GM12878 (cell line): ENCODE results near the gene FAM3B. TPM values are rescaled to one million over a fixed set of nuclear protein-coding genes. Genes with fewer than 3 reads are reported as not detected.

Experiments used
- ATAC-seq: fragments of 200-7000 bp; cut with Tn5 transposase; 3 replicates; pipeline ENCODE4 v1.9.1; 2020; ENCODE audit warnings: mild to moderate bottlenecking, moderate library complexity
- BruUV-seq: library from RNA; stranded (reverse); fragments of 400-500 nt; replicated peaks from 2 replicates; lab custom pipeline; 2021; lab: Mats Ljungman, UMichigan
- CTCF ChIA-PET: fragments of 300-600 bp; sonication (Branson Sonifier 250); formaldehyde crosslinking; extraction: SDS; loops from one replicate; lab custom pipeline; 2021; ENCODE audit warnings: inconsistent platforms; lab: Yijun Ruan, JAX
- POLR2A ChIA-PET: fragments of 350-600 bp; formaldehyde crosslinking; extraction: SDS; loops from one replicate; lab custom pipeline; 2021; ENCODE audit warnings: inconsistent platforms; lab: Charles Lee
- RAD21 ChIA-PET: fragments of 300-600 bp; sonication (Branson Sonifier 250); formaldehyde crosslinking; loops from one replicate; lab custom pipeline; 2023; ENCODE audit warnings: antibody characterized with exemption; ENCODE audit not compliant: unreplicated experiment; lab: Charles Lee
- SMC1A ChIA-PET: fragments of 300-600 bp; sonication (Branson Sonifier 250); formaldehyde crosslinking; loops from one replicate; lab custom pipeline; 2023; ENCODE audit not compliant: unreplicated experiment, uncharacterized antibody; lab: Charles Lee
- DNase-seq: peaks from one replicate; pipeline ENCODE4 v3.0.0-alpha.2; 2011; ENCODE audit warnings: low read depth, low spot score
- FAIRE-seq: peaks from 3 replicates; lab custom pipeline; 2011; peaks lifted over from hg19 to GRCh38; lab: Jason Lieb, UNC
- H2AFZ ChIP-seq: 2 replicates; pipeline ENCODE4 v1.6.0; 2011; ENCODE audit warnings: low read depth, low read length, control low read depth; ENCODE audit not compliant: control insufficient read depth
- H3K27ac ChIP-seq: 2 replicates; pipeline ENCODE4 v1.5.1; 2011; ENCODE audit warnings: control low read depth; ENCODE audit not compliant: control insufficient read depth, insufficient read depth
- H3K27me3 ChIP-seq, 2 experiments: replicated peaks in 1 of 2; 2 replicates each; pipeline versions ENCODE4 v1.6.0 to v1.6.1; 2011; ENCODE audit warnings: low read length in 1 of 2; ENCODE audit not compliant: control insufficient read depth in 2 of 2, insufficient read depth in 2 of 2
- H3K36me3 ChIP-seq, 2 experiments: 2 replicates each; pipeline ENCODE4 v1.5.1; 2011; ENCODE audit warnings: low read length in 1 of 2; ENCODE audit not compliant: control insufficient read depth in 2 of 2, insufficient read depth in 2 of 2
- H3K4me1 ChIP-seq: 2 replicates; pipeline ENCODE4 v1.6.1; 2011; ENCODE audit warnings: mild to moderate bottlenecking, low read length, moderate library complexity, mixed read lengths; ENCODE audit not compliant: control insufficient read depth, insufficient read depth
- H3K4me2 ChIP-seq: 2 replicates; pipeline ENCODE4 v1.6.0; 2011; ENCODE audit warnings: control low read depth; ENCODE audit not compliant: control insufficient read depth, insufficient read depth
- H3K4me3 ChIP-seq: fragments of 200-600 bp; sonication (generic); 2 replicates; pipeline ENCODE4 v1.5.1; 2016
- H3K79me2 ChIP-seq: 2 replicates; pipeline ENCODE4 v1.6.0; 2011; ENCODE audit warnings: low read length; ENCODE audit not compliant: control insufficient read depth, insufficient read depth
- H3K9ac ChIP-seq: 2 replicates; pipeline ENCODE4 v1.8.0; 2011; ENCODE audit warnings: low read length, control low read depth, mixed read lengths; ENCODE audit not compliant: control insufficient read depth, insufficient read depth
- H3K9me3 ChIP-seq: replicated peaks from 3 replicates; pipeline ENCODE4 v1.5.1; 2011; ENCODE audit warnings: mild to moderate bottlenecking, low read length; ENCODE audit not compliant: control insufficient read depth, insufficient read depth
- H4K20me1 ChIP-seq: 2 replicates; pipeline ENCODE4 v1.6.0; 2011; ENCODE audit not compliant: control insufficient read depth, insufficient read depth
- ATF3 ChIP-seq: IDR thresholded peaks from 2 replicates; pipeline ENCODE4 v1.6.1; 2011; ENCODE audit warnings: low read depth, mild to moderate bottlenecking, low read length, moderate library complexity, borderline replicate concordance; ENCODE audit errors: extremely low read depth
- NFXL1 ChIP-seq: fragments of 450-650 bp; IDR thresholded peaks from 2 replicates; pipeline ENCODE4 v1.6.1; 2017; ENCODE audit warnings: antibody characterized with exemption, mild to moderate bottlenecking, borderline replicate concordance
- PAX8 ChIP-seq: fragments of 450-650 bp; IDR thresholded peaks from 2 replicates; pipeline ENCODE4 v1.6.1; 2017; ENCODE audit warnings: mild to moderate bottlenecking, moderate library complexity
- SPI1 ChIP-seq: IDR thresholded peaks from 2 replicates; pipeline ENCODE4 v1.6.1; 2011; ENCODE audit warnings: low read depth, mild to moderate bottlenecking, low read length, moderate library complexity, borderline replicate concordance; ENCODE audit not compliant: insufficient read depth
- ZNF592 ChIP-seq: fragments of 450-650 bp; IDR thresholded peaks from 2 replicates; pipeline ENCODE4 v1.6.1; 2017; ENCODE audit warnings: mild to moderate bottlenecking, moderate library complexity
- WGBS: methylation state at CpG from one replicate; pipeline ENCODE4 v1.1.6; 2016; ENCODE audit warnings: low lambda C conversion rate; ENCODE audit not compliant: insufficient replicate concordance, insufficient coverage; ENCODE audit errors: missing lambda C conversion rate; 5-methylcytosine and 5-hydroxymethylcytosine counted together
- in situ Hi-C: fragments of 300-500 bp; cut with MboI; formaldehyde crosslinking; loops from 9 replicates; pipeline ENCODE4 v1.14.3; 2018; ENCODE audit warnings: mixed read lengths
- intact Hi-C: fragments of 100-400 bp; cut with micrococcal nuclease; formaldehyde crosslinking; loops from one replicate; pipeline ENCODE4 v1.14.2; 2022; ENCODE audit not compliant: unreplicated experiment
- polyA plus RNA-seq, 11 experiments: library from polyadenylated mRNA; depleted of rRNA in 4 of 11; unstranded in 6 of 11; stranded (reverse) in 5 of 11; fragments of >200 nt; fragmentation: Nextera tagmentation in 4 of 11; fragmentation: Illumina TruSeq in 1 of 11; extraction: Ambion mirVana in 4 of 11; extraction: Trizol in 1 of 11; gene quantifications; 1 replicate in 1 of 11; 2 replicates in 10 of 11; pipeline versions ENCODE4 v1.2.1 to v1.2.3, GENCODE V29; 2011 to 2016; ENCODE audit warnings: inconsistent platforms in 2 of 11, missing spikeins in 2 of 11, low read depth in 1 of 11
- total RNA-seq, 4 experiments: library from RNA; depleted of rRNA in 3 of 4; stranded (reverse); fragments of >200 nt in 3 of 4; fragmentation: Illumina TruSeq in 1 of 4; extraction: Trizol in 1 of 4; gene quantifications; 2 replicates each; pipeline versions ENCODE4 v1.2.1 to v1.2.3, GENCODE V29; 2013 to 2021
- TF ChIP-seq, protein P1 (sequence below): fragments of 450-650 bp; IDR thresholded peaks from 2 replicates; pipeline ENCODE4 v1.6.1; 2018; ENCODE audit warnings: borderline replicate concordance, mild to moderate bottlenecking; ENCODE audit not compliant: partially characterized antibody
- TF ChIP-seq, protein P2 (sequence below): fragments of 450-650 bp; formaldehyde crosslinking; IDR thresholded peaks from 2 replicates; pipeline ENCODE4 v1.5.0; 2022; ENCODE audit warnings: mild to moderate bottlenecking, missing genetic modification characterization
- TF ChIP-seq, protein P3 (sequence below): fragments of 450-650 bp; IDR thresholded peaks from 2 replicates; pipeline ENCODE4 v1.6.1; 2017; ENCODE audit warnings: mild to moderate bottlenecking, low read depth, inconsistent platforms; ENCODE audit not compliant: poor library complexity, severe bottlenecking

The FAM3B gene
- total and polyA plus RNA-seq, 10 of the 15 experiments (the other 5 are each of a cell fraction or from before 2014, with no cell fraction given), result 0.12 TPM; not detected in 9

DNA sequence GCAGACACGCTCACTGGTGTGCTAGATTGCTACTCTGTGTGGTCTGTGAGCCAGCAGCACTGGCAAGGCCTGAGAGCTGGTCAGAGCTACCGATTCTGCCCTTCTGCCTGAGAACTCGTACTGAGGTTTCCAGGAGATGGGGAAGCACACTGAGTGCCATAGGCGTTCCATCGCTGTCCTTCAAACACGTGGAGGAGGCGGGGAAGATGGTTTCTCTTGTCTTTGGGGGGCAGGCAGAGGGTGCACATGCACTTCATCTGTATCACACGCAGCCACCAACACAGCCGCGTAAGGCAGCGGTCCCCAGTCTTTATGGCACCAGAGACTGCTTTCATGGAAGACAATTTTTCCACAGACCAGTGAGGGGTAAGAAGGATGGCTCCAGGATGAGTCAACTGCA lies 85.6 kb downstream of the FAM3B start:
- FAIRE-seq, result no peak
- H3K9me3 ChIP-seq, result no peaks in the 10 kb centered on the region
- intact Hi-C loops, result no loop called here
- ChIA-PET RAD21 (no interaction called here), SMC1A (interaction anchor here (1.0 kb wide), 1 partner anchor 9 kb away, joined by 4 read pairs; no protein-coding TSS in a partner anchor), CTCF (interaction anchor here (1.5 kb wide), 1 partner anchor 9 kb away, joined by 7 read pairs; no protein-coding TSS in a partner anchor), POLR2A (no interaction called here)
- no peak overlapping the region for H3K9ac ChIP-seq
- H3K79me2 ChIP-seq, result no peaks in the 10 kb centered on the region
- no peaks in the 10 kb centered on the region; the same call in 1 of the 2 replicates for H3K4me1 ChIP-seq
- no peak overlapping the region for H3K4me2 ChIP-seq
- in situ Hi-C loops, result no loop called here
- no peak for ATAC-seq
- H3K4me3 ChIP-seq, result no peak overlapping the region
- no peaks in the 10 kb centered on the region for H3K27me3 ChIP-seq
- BruUV-seq, result no TSS peak
- no peak overlapping the region for H2AFZ ChIP-seq
- H3K27ac ChIP-seq, result no peak overlapping the region
- no peaks in the 10 kb centered on the region for H4K20me1 ChIP-seq
- no peak for DNase-seq
- peaks cover 20 to 45% of the 10 kb centered on the region in 2 experiments; a peak in 3 of 4 replicates for H3K36me3 ChIP-seq
- WGBS, result over 99% methylated on average over 11 of the region's 11 CpGs
- TF ChIP-seq, protein P1, sequence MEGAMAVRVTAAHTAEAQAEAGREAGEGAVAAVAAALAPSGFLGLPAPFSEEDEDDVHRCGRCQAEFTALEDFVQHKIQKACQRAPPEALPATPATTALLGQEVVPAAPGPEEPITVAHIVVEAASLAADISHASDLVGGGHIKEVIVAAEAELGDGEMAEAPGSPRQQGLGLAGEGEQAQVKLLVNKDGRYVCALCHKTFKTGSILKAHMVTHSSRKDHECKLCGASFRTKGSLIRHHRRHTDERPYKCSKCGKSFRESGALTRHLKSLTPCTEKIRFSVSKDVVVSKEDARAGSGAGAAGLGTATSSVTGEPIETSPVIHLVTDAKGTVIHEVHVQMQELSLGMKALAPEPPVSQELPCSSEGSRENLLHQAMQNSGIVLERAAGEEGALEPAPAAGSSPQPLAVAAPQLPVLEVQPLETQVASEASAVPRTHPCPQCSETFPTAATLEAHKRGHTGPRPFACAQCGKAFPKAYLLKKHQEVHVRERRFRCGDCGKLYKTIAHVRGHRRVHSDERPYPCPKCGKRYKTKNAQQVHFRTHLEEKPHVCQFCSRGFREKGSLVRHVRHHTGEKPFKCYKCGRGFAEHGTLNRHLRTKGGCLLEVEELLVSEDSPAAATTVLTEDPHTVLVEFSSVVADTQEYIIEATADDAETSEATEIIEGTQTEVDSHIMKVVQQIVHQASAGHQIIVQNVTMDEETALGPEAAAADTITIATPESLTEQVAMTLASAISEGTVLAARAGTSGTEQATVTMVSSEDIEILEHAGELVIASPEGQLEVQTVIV, result no peak
- no peak for TF ChIP-seq NFXL1
- TF ChIP-seq ATF3, result no peak
- no peak for TF ChIP-seq SPI1
- TF ChIP-seq PAX8, result no peak
- TF ChIP-seq, protein P2, sequence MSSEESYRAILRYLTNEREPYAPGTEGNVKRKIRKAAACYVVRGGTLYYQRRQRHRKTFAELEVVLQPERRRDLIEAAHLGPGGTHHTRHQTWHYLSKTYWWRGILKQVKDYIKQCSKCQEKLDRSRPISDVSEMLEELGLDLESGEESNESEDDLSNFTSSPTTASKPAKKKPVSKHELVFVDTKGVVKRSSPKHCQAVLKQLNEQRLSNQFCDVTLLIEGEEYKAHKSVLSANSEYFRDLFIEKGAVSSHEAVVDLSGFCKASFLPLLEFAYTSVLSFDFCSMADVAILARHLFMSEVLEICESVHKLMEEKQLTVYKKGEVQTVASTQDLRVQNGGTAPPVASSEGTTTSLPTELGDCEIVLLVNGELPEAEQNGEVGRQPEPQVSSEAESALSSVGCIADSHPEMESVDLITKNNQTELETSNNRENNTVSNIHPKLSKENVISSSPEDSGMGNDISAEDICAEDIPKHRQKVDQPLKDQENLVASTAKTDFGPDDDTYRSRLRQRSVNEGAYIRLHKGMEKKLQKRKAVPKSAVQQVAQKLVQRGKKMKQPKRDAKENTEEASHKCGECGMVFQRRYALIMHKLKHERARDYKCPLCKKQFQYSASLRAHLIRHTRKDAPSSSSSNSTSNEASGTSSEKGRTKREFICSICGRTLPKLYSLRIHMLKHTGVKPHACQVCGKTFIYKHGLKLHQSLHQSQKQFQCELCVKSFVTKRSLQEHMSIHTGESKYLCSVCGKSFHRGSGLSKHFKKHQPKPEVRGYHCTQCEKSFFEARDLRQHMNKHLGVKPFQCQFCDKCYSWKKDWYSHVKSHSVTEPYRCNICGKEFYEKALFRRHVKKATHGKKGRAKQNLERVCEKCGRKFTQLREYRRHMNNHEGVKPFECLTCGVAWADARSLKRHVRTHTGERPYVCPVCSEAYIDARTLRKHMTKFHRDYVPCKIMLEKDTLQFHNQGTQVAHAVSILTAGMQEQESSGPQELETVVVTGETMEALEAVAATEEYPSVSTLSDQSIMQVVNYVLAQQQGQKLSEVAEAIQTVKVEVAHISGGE, result no peak
- TF ChIP-seq, protein P3, sequence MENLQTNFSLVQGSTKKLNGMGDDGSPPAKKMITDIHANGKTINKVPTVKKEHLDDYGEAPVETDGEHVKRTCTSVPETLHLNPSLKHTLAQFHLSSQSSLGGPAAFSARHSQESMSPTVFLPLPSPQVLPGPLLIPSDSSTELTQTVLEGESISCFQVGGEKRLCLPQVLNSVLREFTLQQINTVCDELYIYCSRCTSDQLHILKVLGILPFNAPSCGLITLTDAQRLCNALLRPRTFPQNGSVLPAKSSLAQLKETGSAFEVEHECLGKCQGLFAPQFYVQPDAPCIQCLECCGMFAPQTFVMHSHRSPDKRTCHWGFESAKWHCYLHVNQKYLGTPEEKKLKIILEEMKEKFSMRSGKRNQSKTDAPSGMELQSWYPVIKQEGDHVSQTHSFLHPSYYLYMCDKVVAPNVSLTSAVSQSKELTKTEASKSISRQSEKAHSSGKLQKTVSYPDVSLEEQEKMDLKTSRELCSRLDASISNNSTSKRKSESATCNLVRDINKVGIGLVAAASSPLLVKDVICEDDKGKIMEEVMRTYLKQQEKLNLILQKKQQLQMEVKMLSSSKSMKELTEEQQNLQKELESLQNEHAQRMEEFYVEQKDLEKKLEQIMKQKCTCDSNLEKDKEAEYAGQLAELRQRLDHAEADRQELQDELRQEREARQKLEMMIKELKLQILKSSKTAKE, result no peak
- no peak for TF ChIP-seq ZNF592
